K562 (cell line): ENCODE measurements around the gene DALRD3.

Source experiments
- ELF2 ChIP-seq: fragments of 250-450 bp; sonication (Bioruptor Pico); IDR thresholded peaks from 2 replicates; pipeline ENCODE4 v1.5.0; 2021; ENCODE audit warnings: mild to moderate bottlenecking
- ERF ChIP-seq: fragments of 450-650 bp; formaldehyde crosslinking; IDR thresholded peaks from 2 replicates; pipeline ENCODE4 v1.4.0; 2020; ENCODE audit warnings: mild to moderate bottlenecking, mixed read lengths
- TAF1 ChIP-seq: IDR thresholded peaks from 2 replicates; pipeline ENCODE4 v1.6.1; 2011; ENCODE audit warnings: mild to moderate bottlenecking, low read length, moderate library complexity; ENCODE audit not compliant: insufficient read depth, control insufficient read depth, severe bottlenecking; ENCODE audit errors: extremely low read depth
- TBL1XR1 ChIP-seq, 2 experiments: IDR thresholded peaks; 2 replicates each; pipeline ENCODE4 v1.6.1; 2012; ENCODE audit warnings: improper control_type of control experiment in 2 of 2, low read length in 2 of 2, mild to moderate bottlenecking in 1 of 2
- ZKSCAN1 ChIP-seq: fragments of 150-350 bp; IDR thresholded peaks from 2 replicates; pipeline ENCODE4 v1.6.1; 2016; ENCODE audit warnings: low read depth, low read length
- TF ChIP-seq, protein P1 (sequence below), 2 experiments: fragments of 450-650 bp in 1 of 2; IDR thresholded peaks; 2 replicates each; pipeline ENCODE4 v1.6.1; 2011 to 2017; ENCODE audit warnings: low read depth in 2 of 2, antibody characterized with exemption in 1 of 2, borderline replicate concordance in 1 of 2, low read length in 1 of 2, mild to moderate bottlenecking in 1 of 2, mixed read lengths in 1 of 2; ENCODE audit not compliant: control insufficient read depth in 1 of 2

DNA sequence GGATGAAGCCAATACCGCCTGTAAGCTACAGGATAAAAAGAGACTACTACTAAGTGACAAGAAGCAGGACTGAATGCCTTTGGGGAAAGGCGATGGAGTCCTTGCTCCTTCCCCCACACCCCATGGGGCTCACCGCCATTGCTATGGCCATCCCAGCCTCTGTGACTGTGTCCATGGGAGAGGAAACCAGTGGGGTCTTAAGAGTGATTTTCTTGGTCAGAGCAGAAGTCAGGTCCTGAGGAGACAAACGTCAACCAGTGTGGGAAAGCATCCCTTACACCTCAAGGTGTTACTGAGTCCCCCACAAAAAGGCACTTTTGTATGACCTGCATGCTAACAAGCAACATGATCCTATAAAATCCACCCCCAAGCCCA is 9.9 kb upstream of the DALRD3 start:
- TF ChIP-seq TBL1XR1 (IDR thresholded peaks at IDR 0.05; ENCODE audit: low read length in 2 of 2), result no peak
- no peak for TF ChIP-seq ZKSCAN1
- no peak for TF ChIP-seq ELF2 (CRISPR knock-in tag)
- TF ChIP-seq ERF, result no peak
- TF ChIP-seq TAF1, result no peak
- TF ChIP-seq, protein P1, sequence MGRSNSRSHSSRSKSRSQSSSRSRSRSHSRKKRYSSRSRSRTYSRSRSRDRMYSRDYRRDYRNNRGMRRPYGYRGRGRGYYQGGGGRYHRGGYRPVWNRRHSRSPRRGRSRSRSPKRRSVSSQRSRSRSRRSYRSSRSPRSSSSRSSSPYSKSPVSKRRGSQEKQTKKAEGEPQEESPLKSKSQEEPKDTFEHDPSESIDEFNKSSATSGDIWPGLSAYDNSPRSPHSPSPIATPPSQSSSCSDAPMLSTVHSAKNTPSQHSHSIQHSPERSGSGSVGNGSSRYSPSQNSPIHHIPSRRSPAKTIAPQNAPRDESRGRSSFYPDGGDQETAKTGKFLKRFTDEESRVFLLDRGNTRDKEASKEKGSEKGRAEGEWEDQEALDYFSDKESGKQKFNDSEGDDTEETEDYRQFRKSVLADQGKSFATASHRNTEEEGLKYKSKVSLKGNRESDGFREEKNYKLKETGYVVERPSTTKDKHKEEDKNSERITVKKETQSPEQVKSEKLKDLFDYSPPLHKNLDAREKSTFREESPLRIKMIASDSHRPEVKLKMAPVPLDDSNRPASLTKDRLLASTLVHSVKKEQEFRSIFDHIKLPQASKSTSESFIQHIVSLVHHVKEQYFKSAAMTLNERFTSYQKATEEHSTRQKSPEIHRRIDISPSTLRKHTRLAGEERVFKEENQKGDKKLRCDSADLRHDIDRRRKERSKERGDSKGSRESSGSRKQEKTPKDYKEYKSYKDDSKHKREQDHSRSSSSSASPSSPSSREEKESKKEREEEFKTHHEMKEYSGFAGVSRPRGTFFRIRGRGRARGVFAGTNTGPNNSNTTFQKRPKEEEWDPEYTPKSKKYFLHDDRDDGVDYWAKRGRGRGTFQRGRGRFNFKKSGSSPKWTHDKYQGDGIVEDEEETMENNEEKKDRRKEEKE (IDR thresholded peaks at IDR 0.05; ENCODE audit: borderline replicate concordance in 1 of 2, control insufficient read depth in 1 of 2, low read depth in 2 of 2, low read length in 1 of 2), result no peak
